Heart left ventricle (tissue), 13 donors: ENCODE measurements around the gene TAS2R4.

ENCODE experiments used
- POLR2A ChIP-seq, 2 donors: fragments of 450-650 bp; IDR thresholded peaks; one replicate each; pipeline ENCODE4 v1.6.1; 2017; ENCODE audit warnings: antibody characterized with exemption in 2 of 2, mild to moderate bottlenecking in 2 of 2, moderate library complexity in 2 of 2
- TF ChIP-seq, protein P1 (sequence below), 12 donors: fragments of 200-600 bp; sonication (generic) in 4 of 12; IDR thresholded peaks; one replicate each; pipeline versions ENCODE4 v1.5.0 to v1.8.0; 2018 to 2022; ENCODE audit warnings: antibody characterized with exemption in 12 of 12, mild to moderate bottlenecking in 5 of 12
- donor health status: ischemic (EF 13 %, LVEDD 7.1; RV severe dilation, severe dysfunction).
- donor health status: DM: no; HTN: yes; CAD: no.
- donor health status: DM: no; HTN: no; CAD: no.
- donor health status: ischemic (EF 25% LVEDD 6.9; RV normal size, moderate dysfunction).
- donor health status: ischemic (EF 25% LVEDD 5.7; RV mildly dilated, moderate dysfunction).
- donor health status: ischemic (EF 35%, LVEDD 5.7; RV mildly dilated, moderate dysfunction).
- donor health status: nonischemic (EF 11% LVEDD 7.7; RV severe dilation, severe dysfunction).
- donor health status: DM: yes; HTN: yes; CAD: no.
- donor health status: PGD.
- donor health status: ischemic (EF 29% LVEDD 5.4; RV normal size, mild dysfunction).
- donor health status: nonischemic (EF 23%, LVEDD 6.1; RV moderate dilation, normal function).

GRCh38 chr7:141788296-141788695, 11.8 kb downstream of the TAS2R4 start:
- TF ChIP-seq, protein P1, sequence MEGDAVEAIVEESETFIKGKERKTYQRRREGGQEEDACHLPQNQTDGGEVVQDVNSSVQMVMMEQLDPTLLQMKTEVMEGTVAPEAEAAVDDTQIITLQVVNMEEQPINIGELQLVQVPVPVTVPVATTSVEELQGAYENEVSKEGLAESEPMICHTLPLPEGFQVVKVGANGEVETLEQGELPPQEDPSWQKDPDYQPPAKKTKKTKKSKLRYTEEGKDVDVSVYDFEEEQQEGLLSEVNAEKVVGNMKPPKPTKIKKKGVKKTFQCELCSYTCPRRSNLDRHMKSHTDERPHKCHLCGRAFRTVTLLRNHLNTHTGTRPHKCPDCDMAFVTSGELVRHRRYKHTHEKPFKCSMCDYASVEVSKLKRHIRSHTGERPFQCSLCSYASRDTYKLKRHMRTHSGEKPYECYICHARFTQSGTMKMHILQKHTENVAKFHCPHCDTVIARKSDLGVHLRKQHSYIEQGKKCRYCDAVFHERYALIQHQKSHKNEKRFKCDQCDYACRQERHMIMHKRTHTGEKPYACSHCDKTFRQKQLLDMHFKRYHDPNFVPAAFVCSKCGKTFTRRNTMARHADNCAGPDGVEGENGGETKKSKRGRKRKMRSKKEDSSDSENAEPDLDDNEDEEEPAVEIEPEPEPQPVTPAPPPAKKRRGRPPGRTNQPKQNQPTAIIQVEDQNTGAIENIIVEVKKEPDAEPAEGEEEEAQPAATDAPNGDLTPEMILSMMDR (IDR thresholded peaks at IDR 0.05): no peak
- no peak for TF ChIP-seq POLR2A (IDR thresholded peaks at IDR 0.05)
